ENCODE measurements around the gene ZSCAN5A.
"Not testable (repeated sequence)": the region's sequence is repeated elsewhere in the genome, so short reads cannot be mapped to it uniquely, and the experiment has no call there.

The ZSCAN5A gene

GRCh38 chr19:56210036-56210435, 104.6 kb downstream of the ZSCAN5A start:
- DNase-seq (ENCODE audit: low read depth in 2 of 2), result not testable (repeated sequence)

GRCh38 chr19:56209091-56209490, 105.5 kb downstream of the ZSCAN5A start:
- DNase-seq (ENCODE audit: low read depth in 2 of 2), result no peak

- DNase-seq (ENCODE audit: low read depth in 2 of 2), result not testable (repeated sequence)
Measured at GRCh38 chr19:56207581-56207980, 107.1 kb downstream of the ZSCAN5A start.

DNA sequence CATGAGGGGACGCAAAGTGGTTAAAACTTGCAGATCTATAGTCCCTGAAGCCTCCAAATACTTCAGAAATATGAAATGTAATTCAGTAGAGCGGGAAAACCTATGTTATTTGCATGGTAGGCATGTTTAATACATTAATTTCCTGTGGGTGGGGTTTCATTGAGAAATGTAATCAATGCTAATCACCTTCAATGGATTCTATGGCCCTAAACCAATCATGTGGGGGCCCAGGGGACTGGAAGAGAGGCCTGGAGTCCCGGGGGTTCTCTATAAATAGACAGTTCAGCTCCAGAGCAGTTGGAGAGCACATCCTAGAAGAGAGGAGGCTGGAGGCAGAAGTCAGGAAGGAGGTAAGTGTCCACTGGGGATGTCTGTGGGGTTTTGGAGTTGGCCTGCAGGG, 112.7 kb downstream of the ZSCAN5A start, which contains the start of gene ZSCAN5C:
TSS of gene ZSCAN5C (plus strand) at position 301 of the 400 bp plus-strand sequence. CDS start 3,641 bp downstream, outside the sequence.
- DNase-seq (ENCODE audit: low read depth in 2 of 2), result no peak

GRCh38 chr19:56199687-56200086, 115.0 kb downstream of the ZSCAN5A start:
- no peak for DNase-seq (ENCODE audit: low read depth in 2 of 2)

DNA sequence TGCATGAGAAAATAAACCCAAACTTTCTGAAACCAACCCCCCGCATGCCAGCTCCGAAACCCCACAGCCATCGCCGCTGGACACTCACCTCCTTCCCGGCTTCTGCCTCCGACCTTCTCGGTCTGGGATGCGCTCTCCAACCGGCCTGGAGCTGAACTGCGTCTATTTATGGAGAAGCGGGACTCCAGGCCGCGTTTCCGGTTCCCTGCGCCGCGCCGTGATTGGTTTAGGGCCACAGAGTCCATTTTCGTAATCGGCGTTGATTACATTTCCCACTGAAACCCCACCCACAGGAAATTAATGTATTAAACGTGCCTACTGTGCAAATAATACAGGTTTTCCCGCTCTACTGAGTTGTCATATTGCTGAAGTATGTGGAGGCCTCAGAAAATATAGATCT, 117.0 kb downstream of the ZSCAN5A start, which contains the start of gene ZSCAN5B:
TSS of gene ZSCAN5B (minus strand) at position 138 of the 400 bp plus-strand sequence. CDS start 4,731 bp downstream, outside the sequence.
- DNase-seq (ENCODE audit: low read depth in 2 of 2), result not testable (repeated sequence)

DNA sequence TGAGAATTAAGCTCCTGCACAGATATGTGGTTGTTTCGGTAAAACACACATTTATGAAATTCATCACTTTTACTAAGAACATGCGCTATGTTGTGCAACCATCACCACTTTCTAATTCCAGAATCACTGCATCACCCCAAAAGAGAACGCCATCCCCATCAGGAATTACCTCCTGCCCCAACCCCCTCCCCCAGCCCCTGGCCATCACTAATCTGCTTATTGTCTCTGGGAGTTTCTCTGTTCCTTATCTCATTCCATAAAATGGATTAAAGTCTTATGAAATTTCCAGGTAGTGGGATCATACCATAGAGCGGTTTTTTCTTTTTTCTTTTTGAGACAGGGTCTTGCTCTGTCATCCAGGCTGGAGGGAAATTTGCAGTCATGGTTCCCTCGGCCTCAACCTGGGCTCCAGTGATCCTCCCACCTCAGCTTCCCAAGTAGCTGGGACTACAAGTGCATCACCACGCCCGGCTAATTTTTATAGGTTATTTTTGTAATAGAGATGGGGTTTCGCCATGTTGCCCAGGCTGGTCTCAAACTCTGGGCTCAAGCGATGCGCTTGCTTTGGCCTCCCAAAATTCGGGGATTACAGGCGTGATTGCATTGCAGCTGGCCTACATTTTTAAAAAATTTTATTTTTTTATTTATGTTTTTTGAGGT, 120.5 kb downstream of the ZSCAN5A start:
- DNase-seq (ENCODE audit: low read depth in 2 of 2), result no peak

DNA sequence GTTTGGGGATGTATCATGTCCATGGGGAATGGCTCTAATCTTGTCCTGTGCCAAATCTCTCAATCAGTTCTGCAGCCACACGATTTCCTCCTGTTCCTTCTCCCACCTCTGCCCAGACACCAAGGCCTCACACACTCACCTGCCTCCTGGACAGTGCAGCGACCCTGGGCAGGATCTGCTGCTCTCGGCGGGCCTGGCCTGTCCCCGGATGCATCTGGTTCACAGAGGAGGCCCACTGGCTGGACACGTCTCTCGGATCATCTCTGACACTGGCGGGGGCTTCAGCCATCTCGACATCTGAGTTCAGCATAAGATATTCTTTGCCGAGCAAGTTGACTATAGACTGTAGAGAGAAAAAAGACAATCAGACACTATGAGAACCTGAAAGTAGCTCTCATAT, 122.9 kb downstream of the ZSCAN5A start:
- DNase-seq (ENCODE audit: low read depth in 2 of 2), result no peak

GRCh38 chr19:56191115-56191514, 123.5 kb downstream of the ZSCAN5A start:
- DNase-seq (ENCODE audit: low read depth in 2 of 2), result no peak

DNA sequence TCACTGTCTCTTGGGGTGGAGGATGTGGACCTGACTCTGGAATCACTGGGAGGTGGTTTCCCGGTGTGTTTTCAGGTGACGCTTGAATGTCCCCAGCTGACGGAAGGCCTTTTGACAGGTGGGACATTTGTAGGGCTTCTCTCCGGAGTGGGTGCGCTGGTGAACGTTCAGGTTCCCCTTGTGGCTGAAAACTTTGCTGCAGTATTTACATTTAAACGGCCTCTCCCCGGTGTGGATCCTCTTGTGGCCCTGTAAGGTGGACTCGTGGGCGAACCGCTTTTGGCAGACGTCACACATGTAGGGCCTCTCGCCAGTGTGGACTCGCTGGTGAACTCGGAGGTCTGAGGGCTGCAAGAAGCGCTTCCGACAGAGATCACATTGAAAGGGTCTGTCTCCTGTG, 124.9 kb downstream of the ZSCAN5A start:
- DNase-seq (ENCODE audit: low read depth in 2 of 2), result no peak

GRCh38 chr19:56177564-56178243, 136.9 kb downstream of the ZSCAN5A start:
- DNase-seq (ENCODE audit: low read depth in 2 of 2), result no peak

- no peak for DNase-seq (ENCODE audit: low read depth in 2 of 2)
Measured at GRCh38 chr19:56176881-56177280, 137.8 kb downstream of the ZSCAN5A start.

DNA sequence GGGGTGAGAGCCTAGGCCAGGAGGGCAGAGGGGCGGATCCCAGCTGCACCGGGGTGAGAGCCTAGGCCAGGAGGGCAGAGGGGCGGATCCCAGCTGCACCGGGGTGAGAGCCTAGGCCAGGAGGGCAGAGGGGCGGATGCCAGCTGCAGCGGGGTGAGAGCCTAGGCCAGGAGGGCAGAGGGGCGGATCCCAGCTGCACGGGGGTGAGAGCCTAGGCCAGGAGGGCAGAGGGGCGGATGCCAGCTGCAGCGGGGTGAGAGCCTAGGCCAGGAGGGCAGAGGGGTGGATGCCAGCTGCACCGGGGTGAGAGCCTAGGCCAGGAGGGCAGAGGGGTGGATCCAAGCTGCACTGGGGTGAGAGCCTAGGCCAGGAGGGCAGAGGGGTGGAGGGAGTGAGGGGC, 138.3 kb downstream of the ZSCAN5A start:
- DNase-seq (ENCODE audit: low read depth in 2 of 2), result not testable (repeated sequence)

DNA sequence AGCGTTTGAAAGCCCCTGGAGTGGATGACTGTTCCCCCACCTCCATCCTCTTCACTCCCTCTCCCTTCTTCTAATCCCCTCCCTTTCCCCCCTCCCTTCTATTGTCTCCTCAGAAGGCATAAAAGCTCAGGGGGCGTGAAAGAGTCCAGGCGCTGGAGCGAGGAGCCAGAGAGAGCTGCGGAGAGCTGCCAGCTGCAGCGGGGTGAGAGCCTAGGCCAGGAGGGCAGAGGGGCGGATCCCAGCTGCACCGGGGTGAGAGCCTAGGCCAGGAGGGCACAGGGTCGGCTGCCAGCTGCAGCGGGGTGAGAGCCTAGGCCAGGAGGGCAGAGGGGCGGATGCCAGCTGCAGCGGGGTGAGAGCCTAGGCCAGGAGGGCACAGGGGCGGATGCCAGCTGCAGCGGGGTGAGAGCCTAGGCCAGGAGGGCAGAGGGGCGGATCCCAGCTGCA, 138.8 kb downstream of the ZSCAN5A start, which contains the start of gene GALP:
TSS of gene GALP (plus strand) at position 148 of the 447 bp plus-strand sequence. CDS start 1,101 bp downstream, outside the sequence.
- not testable (repeated sequence) for DNase-seq (ENCODE audit: low read depth in 2 of 2)

DNA sequence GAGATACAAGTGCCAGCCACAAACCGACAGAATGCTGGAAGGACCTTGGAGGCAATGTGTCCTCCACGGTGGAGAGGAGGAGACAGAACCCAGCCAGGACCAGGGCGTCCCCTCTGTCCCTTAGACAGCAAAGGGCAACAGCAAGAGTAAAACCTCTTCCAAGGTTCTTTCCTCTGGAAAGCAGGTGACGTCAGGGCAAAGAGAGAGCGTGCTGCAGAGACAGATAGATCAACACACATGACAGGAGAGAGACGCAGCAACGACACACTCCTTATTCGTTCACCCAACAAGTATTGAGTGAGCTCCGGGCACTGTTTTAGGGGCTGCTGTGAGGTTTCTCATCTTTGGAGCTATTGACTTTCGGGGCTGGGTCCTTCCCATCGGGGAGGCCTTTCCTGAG, 140.1 kb downstream of the ZSCAN5A start:
- no peak for DNase-seq (ENCODE audit: low read depth in 2 of 2)

DNA sequence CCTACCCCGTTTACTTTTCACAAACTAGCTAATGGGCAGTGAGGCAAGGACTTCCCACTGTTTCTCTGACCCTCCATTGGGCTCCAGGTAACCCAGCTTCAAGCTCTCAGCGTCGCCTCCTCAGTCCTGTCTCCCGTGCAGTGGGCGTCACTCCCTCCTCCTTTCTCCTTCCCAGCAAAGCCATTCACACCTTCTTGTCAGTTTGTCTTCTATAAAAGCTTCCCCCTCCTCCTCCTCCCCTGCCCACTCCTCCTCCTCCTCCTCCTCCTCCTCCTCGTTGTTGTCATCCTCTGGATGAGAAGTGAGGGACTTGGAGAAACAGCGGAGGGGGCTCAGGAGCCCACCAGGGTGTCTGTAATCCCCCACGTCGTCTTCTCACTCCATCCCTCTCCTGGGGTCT, 140.6 kb downstream of the ZSCAN5A start:
- no peak for DNase-seq (ENCODE audit: low read depth in 2 of 2)

Data from fibroblast of skin of left biceps (primary cell).